Measurements from ENCODE around the gene FOXP4. TPM values are rescaled to one million over a fixed set of nuclear protein-coding genes. Genes with fewer than 3 reads are reported as not detected.

The FOXP4 gene
- polyA plus RNA-seq, 2 of the 4 experiments (the other 2 are of a cell fraction) = 2.6 to 14.2 TPM

DNA sequence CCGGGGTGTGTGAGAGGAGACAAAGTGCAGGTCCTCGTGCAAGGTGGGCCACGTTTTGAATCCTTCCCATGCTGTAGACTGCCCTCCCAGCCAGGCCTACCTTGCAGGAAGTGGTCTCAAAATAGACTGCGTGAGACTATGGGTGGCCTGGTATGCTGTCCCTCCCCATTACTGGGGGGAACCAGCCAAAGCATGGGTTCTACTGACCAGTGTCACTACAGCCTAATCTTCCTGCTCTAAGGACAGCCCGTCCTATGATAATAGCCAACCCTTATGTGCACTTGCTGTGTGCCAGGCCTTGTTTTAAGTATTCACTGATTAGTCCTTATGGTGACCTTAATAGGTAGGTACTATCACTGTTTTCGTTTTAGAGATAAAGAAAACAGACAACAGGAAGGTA lies 38.0 kb downstream of the FOXP4 start:
- Histone ChIP-seq H3K9me3 (no peaks in the 10 kb centered on the region), H3K4me3 (no peak overlapping the region), H3K4me2 (no peak overlapping the region), H3K4me1 (peaks cover 59% of the 10 kb centered on the region), H3K27ac (peak overlapping the region; percentile 89 to 92; a peak in 4 of 6 replicates)
- no peak for FAIRE-seq
- WGBS (ENCODE audit: missing lambda C conversion rate) = 90% methylated on average over 3 of the region's 6 CpGs
- DNase-seq (ENCODE audit: low read depth in 1 of 2, low spot score in 1 of 2) = no peak
- ATAC-seq = no peak
- TF ChIP-seq MAFK (IDR thresholded peaks at IDR 0.05; ENCODE audit: partially characterized antibody) (no peak), FOSB (CRISPR knock-in tag; IDR thresholded peaks at IDR 0.05) (no peak), POLR2AphosphoS2 (conservative IDR thresholded peaks at IDR 0.05; ENCODE audit: low read length) (no peak), FOSL2 (IDR thresholded peaks at IDR 0.05) (no peak), FOSL2 (CRISPR knock-in tag; IDR thresholded peaks at IDR 0.05) (no peak), HDAC2 (IDR thresholded peaks at IDR 0.05) (no peak), RARB (CRISPR knock-in tag; IDR thresholded peaks at IDR 0.05) (no peak), ZSCAN20 (CRISPR knock-in tag; IDR thresholded peaks at IDR 0.05) (no peak), CBX8 (IDR thresholded peaks at IDR 0.05) (no peak), ZFP36 (IDR thresholded peaks at IDR 0.05; ENCODE audit: borderline replicate concordance, partially characterized antibody) (no peak), PBX3 (IDR thresholded peaks at IDR 0.05) (no peak), CHD4 (IDR thresholded peaks at IDR 0.05; ENCODE audit: borderline replicate concordance) (no peak), JUN (IDR thresholded peaks at IDR 0.05) (no peak), NFE2L2 (conservative IDR thresholded peaks at IDR 0.05; ENCODE audit: low read length) (no peak), NR3C1 (IDR thresholded peaks at IDR 0.05) (no peak), ZNF302 (CRISPR knock-in tag; IDR thresholded peaks at IDR 0.05) (no peak), RFX5 (IDR thresholded peaks at IDR 0.05) (no peak)
- TF ChIP-seq, protein P1, sequence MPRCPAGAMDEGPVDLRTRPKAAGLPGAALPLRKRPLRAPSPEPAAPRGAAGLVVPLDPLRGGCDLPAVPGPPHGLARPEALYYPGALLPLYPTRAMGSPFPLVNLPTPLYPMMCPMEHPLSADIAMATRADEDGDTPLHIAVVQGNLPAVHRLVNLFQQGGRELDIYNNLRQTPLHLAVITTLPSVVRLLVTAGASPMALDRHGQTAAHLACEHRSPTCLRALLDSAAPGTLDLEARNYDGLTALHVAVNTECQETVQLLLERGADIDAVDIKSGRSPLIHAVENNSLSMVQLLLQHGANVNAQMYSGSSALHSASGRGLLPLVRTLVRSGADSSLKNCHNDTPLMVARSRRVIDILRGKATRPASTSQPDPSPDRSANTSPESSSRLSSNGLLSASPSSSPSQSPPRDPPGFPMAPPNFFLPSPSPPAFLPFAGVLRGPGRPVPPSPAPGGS (IDR thresholded peaks at IDR 0.05) = no peak
- TF ChIP-seq, protein P2, sequence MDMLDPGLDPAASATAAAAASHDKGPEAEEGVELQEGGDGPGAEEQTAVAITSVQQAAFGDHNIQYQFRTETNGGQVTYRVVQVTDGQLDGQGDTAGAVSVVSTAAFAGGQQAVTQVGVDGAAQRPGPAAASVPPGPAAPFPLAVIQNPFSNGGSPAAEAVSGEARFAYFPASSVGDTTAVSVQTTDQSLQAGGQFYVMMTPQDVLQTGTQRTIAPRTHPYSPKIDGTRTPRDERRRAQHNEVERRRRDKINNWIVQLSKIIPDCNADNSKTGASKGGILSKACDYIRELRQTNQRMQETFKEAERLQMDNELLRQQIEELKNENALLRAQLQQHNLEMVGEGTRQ (IDR thresholded peaks at IDR 0.05) = no peak
- TF ChIP-seq, protein P3, sequence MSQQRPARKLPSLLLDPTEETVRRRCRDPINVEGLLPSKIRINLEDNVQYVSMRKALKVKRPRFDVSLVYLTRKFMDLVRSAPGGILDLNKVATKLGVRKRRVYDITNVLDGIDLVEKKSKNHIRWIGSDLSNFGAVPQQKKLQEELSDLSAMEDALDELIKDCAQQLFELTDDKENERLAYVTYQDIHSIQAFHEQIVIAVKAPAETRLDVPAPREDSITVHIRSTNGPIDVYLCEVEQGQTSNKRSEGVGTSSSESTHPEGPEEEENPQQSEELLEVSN (IDR thresholded peaks at IDR 0.05; ENCODE audit: borderline replicate concordance, low read depth) = no peak
- TF ChIP-seq, protein P4, sequence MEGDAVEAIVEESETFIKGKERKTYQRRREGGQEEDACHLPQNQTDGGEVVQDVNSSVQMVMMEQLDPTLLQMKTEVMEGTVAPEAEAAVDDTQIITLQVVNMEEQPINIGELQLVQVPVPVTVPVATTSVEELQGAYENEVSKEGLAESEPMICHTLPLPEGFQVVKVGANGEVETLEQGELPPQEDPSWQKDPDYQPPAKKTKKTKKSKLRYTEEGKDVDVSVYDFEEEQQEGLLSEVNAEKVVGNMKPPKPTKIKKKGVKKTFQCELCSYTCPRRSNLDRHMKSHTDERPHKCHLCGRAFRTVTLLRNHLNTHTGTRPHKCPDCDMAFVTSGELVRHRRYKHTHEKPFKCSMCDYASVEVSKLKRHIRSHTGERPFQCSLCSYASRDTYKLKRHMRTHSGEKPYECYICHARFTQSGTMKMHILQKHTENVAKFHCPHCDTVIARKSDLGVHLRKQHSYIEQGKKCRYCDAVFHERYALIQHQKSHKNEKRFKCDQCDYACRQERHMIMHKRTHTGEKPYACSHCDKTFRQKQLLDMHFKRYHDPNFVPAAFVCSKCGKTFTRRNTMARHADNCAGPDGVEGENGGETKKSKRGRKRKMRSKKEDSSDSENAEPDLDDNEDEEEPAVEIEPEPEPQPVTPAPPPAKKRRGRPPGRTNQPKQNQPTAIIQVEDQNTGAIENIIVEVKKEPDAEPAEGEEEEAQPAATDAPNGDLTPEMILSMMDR (IDR thresholded peaks at IDR 0.05) = no peak
- ChIA-PET POLR2A (no interaction called here), CTCF (interaction anchor here (1.1 kb wide), 1 partner anchor 11 kb away, joined by 6 read pairs; no protein-coding TSS in a partner anchor)

DNA sequence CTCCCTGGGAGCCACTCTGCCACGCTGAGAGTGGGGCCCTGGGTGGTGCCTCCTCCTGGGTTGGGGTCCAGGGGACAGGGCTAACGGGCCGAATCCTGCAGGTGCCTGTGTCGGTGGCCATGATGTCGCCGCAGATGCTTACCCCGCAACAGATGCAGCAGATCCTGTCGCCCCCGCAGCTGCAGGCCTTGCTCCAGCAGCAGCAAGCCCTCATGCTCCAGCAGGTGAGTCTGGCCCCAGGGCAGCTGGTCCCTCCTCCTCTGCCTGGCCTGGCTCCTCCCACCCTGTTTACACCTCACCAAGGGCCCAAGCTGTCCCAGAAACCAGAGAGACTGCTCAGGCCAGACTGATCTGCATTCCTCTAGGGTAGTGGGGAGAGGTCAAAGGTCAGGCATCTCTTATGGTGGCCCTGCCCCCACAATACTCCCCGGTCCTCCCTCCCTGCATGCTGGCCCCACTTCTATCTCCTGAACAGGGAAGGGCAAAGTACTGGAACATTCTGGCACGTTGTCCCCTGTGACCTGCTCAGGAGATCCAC lies 38.6 kb downstream of the FOXP4 start:
- peak overlapping the region; percentile 89 to 92; a peak in 2 of 6 replicates for H3K27ac ChIP-seq
- ChIA-PET POLR2A (no interaction called here), CTCF (interaction anchor here (1.1 to 1.3 kb wide), 3 partner anchors 10 to 217 kb away, joined by 4 to 6 read pairs (median 6); no protein-coding TSS in a partner anchor)
- no peak overlapping the region for H3K4me3 ChIP-seq
- H3K4me1 ChIP-seq = peaks cover 54% of the 10 kb centered on the region
- DNase-seq (ENCODE audit: low read depth in 1 of 2, low spot score in 1 of 2) (no peak), FAIRE-seq (no peak), ATAC-seq (no peak)
- no peak overlapping the region for H3K4me2 ChIP-seq
- TF ChIP-seq ZSCAN20 (CRISPR knock-in tag; IDR thresholded peaks at IDR 0.05) (no peak), MAFK (IDR thresholded peaks at IDR 0.05; ENCODE audit: partially characterized antibody) (no peak), CBX2 (IDR thresholded peaks at IDR 0.05; ENCODE audit: borderline replicate concordance, low read depth) (no peak), NPAS2 (CRISPR knock-in tag; IDR thresholded peaks at IDR 0.05; ENCODE audit: borderline replicate concordance) (no peak), FOXS1 (CRISPR knock-in tag; IDR thresholded peaks at IDR 0.05) (no peak)
- WGBS (ENCODE audit: missing lambda C conversion rate) = 77% methylated on average over 11 of the region's 11 CpGs
- no peaks in the 10 kb centered on the region for H3K9me3 ChIP-seq

All from A549 (cell line).